ENCODE results near the gene AOPEP.

The AOPEP gene

GRCh38 chr9:94804316-94804715, 77.8 kb downstream of the AOPEP start:
- no peak for DNase-seq (ENCODE audit: low spot score)
- in situ Hi-C loops (cut with MboI; ENCODE audit: low pct_unique_long_range_greater_than_20kb, low sequenced_read_pairs, unreplicated experiment), result no loop called here
- TF ChIP-seq CTCF (IDR thresholded peaks at IDR 0.05; ENCODE audit: extremely low read depth, insufficient read depth, missing control alignments), result no peak

DNA sequence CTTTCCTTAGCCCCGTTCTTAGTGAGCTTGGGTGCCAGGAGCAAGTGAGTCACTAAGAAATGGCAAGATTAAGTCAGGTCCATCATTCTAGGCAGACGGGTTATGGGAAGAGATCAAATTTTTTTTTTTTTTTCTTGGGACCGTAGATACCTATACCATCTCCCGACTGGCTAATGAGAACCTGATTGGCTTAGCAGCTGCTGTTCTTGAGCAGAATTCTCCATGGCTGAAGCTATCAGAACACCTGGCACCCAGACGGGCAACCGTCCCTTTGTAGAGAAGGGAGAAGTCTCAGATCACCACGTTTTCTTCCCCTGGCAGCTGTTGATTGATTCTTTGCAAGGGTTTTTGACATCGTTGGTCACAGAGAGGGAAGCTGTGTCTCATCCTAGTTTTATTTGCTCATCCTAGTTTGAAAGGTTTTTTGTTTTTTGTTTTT, 78.6 kb downstream of the AOPEP start:
- in situ Hi-C loops (cut with MboI; ENCODE audit: low pct_unique_long_range_greater_than_20kb, low sequenced_read_pairs, unreplicated experiment), result no loop called here
- DNase-seq (ENCODE audit: low spot score), result no peak
- no peak for TF ChIP-seq CTCF (IDR thresholded peaks at IDR 0.05; ENCODE audit: extremely low read depth, insufficient read depth, missing control alignments)

GRCh38 chr9:94805585-94805984, 79.1 kb downstream of the AOPEP start:
- in situ Hi-C loops (cut with MboI; ENCODE audit: low pct_unique_long_range_greater_than_20kb, low sequenced_read_pairs, unreplicated experiment), result no loop called here
- no peak for TF ChIP-seq CTCF (IDR thresholded peaks at IDR 0.05; ENCODE audit: extremely low read depth, insufficient read depth, missing control alignments)
- DNase-seq (ENCODE audit: low spot score), result no peak

DNA sequence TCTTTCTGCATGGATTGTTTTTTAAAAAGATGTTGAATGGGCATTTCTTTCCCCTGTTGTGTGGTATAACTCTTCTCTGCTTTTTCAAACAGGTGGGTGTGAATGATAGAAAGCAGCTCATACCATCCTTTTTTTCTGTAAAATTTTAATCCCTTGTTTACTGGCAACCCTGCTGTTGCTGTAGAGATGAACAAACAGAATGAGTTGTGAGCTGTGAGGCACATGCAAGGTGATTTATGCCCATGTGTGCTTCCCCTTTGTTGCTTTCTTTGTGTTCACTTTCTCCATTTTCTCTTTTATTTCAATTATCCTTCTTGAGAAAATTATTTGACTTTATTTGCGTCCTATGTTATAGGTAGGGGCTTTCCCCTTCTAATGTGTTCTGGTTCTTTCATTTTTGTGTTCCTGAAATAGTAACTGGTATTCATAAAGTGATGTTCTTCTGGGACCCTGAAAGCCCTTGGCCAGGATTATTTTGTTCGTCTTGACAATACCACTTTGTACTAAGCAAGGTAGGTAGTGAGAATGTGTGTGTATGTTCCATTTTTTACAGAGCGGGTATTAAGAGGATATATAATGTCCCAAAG, 79.9 kb downstream of the AOPEP start:
- in situ Hi-C loops (cut with MboI; ENCODE audit: low pct_unique_long_range_greater_than_20kb, low sequenced_read_pairs, unreplicated experiment), result no loop called here
- no peak for TF ChIP-seq CTCF (IDR thresholded peaks at IDR 0.05; ENCODE audit: extremely low read depth, insufficient read depth, missing control alignments)
- DNase-seq (ENCODE audit: low spot score), result peak; percentile 42

DNA sequence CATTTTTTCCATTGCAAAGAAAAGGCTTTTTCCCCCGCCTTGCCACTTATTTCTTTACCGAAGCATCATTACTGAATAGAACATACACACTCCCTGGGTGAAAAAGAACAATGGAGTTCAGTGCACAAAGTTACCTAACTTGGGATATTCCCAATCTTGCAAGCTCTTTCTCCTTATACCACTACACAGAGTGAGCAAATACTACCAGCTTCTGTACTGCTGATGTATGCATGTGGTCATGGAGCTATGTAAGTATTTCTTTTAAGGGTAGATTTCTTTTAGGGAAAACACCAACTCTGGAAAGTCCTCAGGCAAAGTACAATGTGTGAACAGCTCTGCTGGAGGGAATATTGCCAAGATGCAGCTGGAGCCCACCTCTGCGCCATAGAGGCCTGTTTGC, 81.1 kb downstream of the AOPEP start:
- in situ Hi-C loops (cut with MboI; ENCODE audit: low pct_unique_long_range_greater_than_20kb, low sequenced_read_pairs, unreplicated experiment), result no loop called here
- no peak for DNase-seq (ENCODE audit: low spot score)
- no peak for TF ChIP-seq CTCF (IDR thresholded peaks at IDR 0.05; ENCODE audit: extremely low read depth, insufficient read depth, missing control alignments)

- in situ Hi-C loops (cut with MboI; ENCODE audit: low pct_unique_long_range_greater_than_20kb, low sequenced_read_pairs, unreplicated experiment), result no loop called here
- no peak for DNase-seq (ENCODE audit: low spot score)
- TF ChIP-seq CTCF (IDR thresholded peaks at IDR 0.05; ENCODE audit: extremely low read depth, insufficient read depth, missing control alignments), result no peak
Observed at GRCh38 chr9:94808926-94809700, 82.6 kb downstream of the AOPEP start.

All from GM13977 (cell line).